SK-N-SH (cell line): Measurements from ENCODE around the gene LHFPL5. TPM values are rescaled to one million over a fixed set of nuclear protein-coding genes. Genes with fewer than 3 reads are reported as not detected.

Experiments
- CTCF ChIA-PET: fragments of 300-600, 350-600 bp; formaldehyde crosslinking; extraction: SDS; loops from one replicate; lab custom pipeline; 2021; lab: Yijun Ruan, JAX
- POLR2A ChIA-PET: fragments of 350-600 bp; sonication (Branson Sonifier 250); formaldehyde crosslinking; extraction: SDS; loops from one replicate; lab custom pipeline; 2020; ENCODE audit warnings: antibody characterized with exemption, inconsistent platforms; lab: Yijun Ruan, JAX
- DNase-seq: peaks from one replicate; pipeline ENCODE4 v3.0.0; 2012
- H2AFZ ChIP-seq: fragments of 200-600 bp; sonication (generic); 2 replicates; pipeline ENCODE4 v1.8.1; 2016; ENCODE audit warnings: antibody characterized with exemption, mild to moderate bottlenecking, low read depth
- H3F3A ChIP-seq: fragments of 200-600 bp; sonication (generic); replicated peaks from 2 replicates; pipeline ENCODE3; 2016; ENCODE audit warnings: antibody characterized with exemption, mild to moderate bottlenecking; ENCODE audit not compliant: insufficient read depth
- H3K27ac ChIP-seq, 2 experiments: fragments of 200-500 bp in 1 of 2; fragments of 200-600 bp in 1 of 2; sonication (Bioruptor generic) in 1 of 2; sonication (generic), shearing (Covaris generic) in 1 of 2; 2 replicates each; pipeline versions ENCODE4 v1.5.1 to v1.6.1; 2014 to 2016; ENCODE audit warnings: low read depth in 2 of 2, inconsistent platforms in 1 of 2, low read length in 1 of 2, mild to moderate bottlenecking in 1 of 2, mixed read lengths in 1 of 2
- H3K27me3 ChIP-seq: fragments of 200-600 bp; sonication (generic), shearing (Covaris generic); 2 replicates; pipeline ENCODE4 v1.6.1; 2016; ENCODE audit warnings: mixed run types; ENCODE audit not compliant: insufficient read depth
- H3K36me3 ChIP-seq, 2 experiments: fragments of 200-500 bp in 1 of 2; fragments of 200-600 bp in 1 of 2; sonication (Bioruptor generic) in 1 of 2; sonication (generic) in 1 of 2; replicated peaks in 1 of 2; 2 replicates each; pipeline versions ENCODE3 to v1.5.1; 2014 to 2016; ENCODE audit warnings: low read length in 1 of 2, mild to moderate bottlenecking in 1 of 2; ENCODE audit not compliant: insufficient read depth in 2 of 2, control insufficient read depth in 1 of 2
- H3K4me1 ChIP-seq, 2 experiments: fragments of 200-500 bp in 1 of 2; fragments of 200-600 bp in 1 of 2; sonication (Bioruptor generic) in 1 of 2; sonication (generic), shearing (Covaris generic) in 1 of 2; 2 replicates each; pipeline versions ENCODE4 v1.5.1 to v1.6.1; 2014 to 2016; ENCODE audit warnings: low read depth in 1 of 2, low read length in 1 of 2, mixed run types in 1 of 2; ENCODE audit not compliant: insufficient read depth in 2 of 2, control insufficient read depth in 1 of 2
- H3K4me2 ChIP-seq: fragments of 200-600 bp; sonication (generic), shearing (Covaris generic); 2 replicates; pipeline ENCODE4 v1.6.1; 2017; ENCODE audit warnings: mixed run types
- H3K4me3 ChIP-seq, 2 experiments: fragments of 200-500 bp in 1 of 2; fragments of 200-600 bp in 1 of 2; sonication (Bioruptor generic) in 1 of 2; sonication (generic), shearing (Covaris generic) in 1 of 2; 2 replicates each; pipeline versions ENCODE4 v1.5.1 to v1.8.1; 2014 to 2016; ENCODE audit warnings: low read depth in 2 of 2, inconsistent platforms in 1 of 2, low read length in 1 of 2, mild to moderate bottlenecking in 1 of 2, mixed read lengths in 1 of 2, moderate library complexity in 1 of 2
- H3K79me2 ChIP-seq: fragments of 200-600 bp; sonication (generic); 2 replicates; pipeline ENCODE4 v1.8.1; 2017; ENCODE audit warnings: mild to moderate bottlenecking; ENCODE audit not compliant: insufficient read depth
- H3K9ac ChIP-seq: fragments of 200-600 bp; sonication (generic); 2 replicates; pipeline ENCODE4 v1.6.1; 2017; ENCODE audit warnings: mixed run types
- H3K9me2 ChIP-seq: fragments of 200-600 bp; sonication (generic); 2 replicates; pipeline ENCODE4 v1.6.1; 2017; ENCODE audit warnings: mixed run types
- H3K9me3 ChIP-seq: fragments of 200-600 bp; sonication (generic); 2 replicates; pipeline ENCODE4 v1.6.1; 2017; ENCODE audit warnings: mixed run types, mild to moderate bottlenecking, moderate library complexity
- H4K20me1 ChIP-seq: fragments of 200-600 bp; sonication (generic); 2 replicates; pipeline ENCODE4 v1.6.1; 2017; ENCODE audit warnings: mild to moderate bottlenecking, mixed run types; ENCODE audit not compliant: insufficient read depth
- EP300 ChIP-seq, 2 experiments: IDR thresholded peaks; 2 replicates each; pipeline versions ENCODE4 v1.4.0 to v1.6.1; 2012; ENCODE audit warnings: borderline replicate concordance in 1 of 2, low read depth in 1 of 2, low read length in 1 of 2
- FOSL2 ChIP-seq: IDR thresholded peaks from 2 replicates; pipeline ENCODE4 v1.4.0; 2012; ENCODE audit warnings: low read depth, mild to moderate bottlenecking, moderate library complexity, borderline replicate concordance
- JUND ChIP-seq: IDR thresholded peaks from 2 replicates; pipeline ENCODE4 v1.4.0; 2012
- MXI1 ChIP-seq: IDR thresholded peaks from 2 replicates; pipeline ENCODE4 v1.6.1; 2012; ENCODE audit warnings: mild to moderate bottlenecking, low read depth, low read length, improper control_type of control experiment
- NFIC ChIP-seq: IDR thresholded peaks from 2 replicates; pipeline ENCODE4 v1.4.0; 2012; ENCODE audit warnings: borderline replicate concordance
- PBX3 ChIP-seq: IDR thresholded peaks from 2 replicates; pipeline ENCODE4; 2012
- POLR2AphosphoS5 ChIP-seq: IDR thresholded peaks from 2 replicates; pipeline ENCODE4 v1.6.1; 2012; ENCODE audit warnings: low read depth, low read length
- RAD21 ChIP-seq: IDR thresholded peaks from 2 replicates; pipeline ENCODE4 v1.6.1; 2012; ENCODE audit warnings: mild to moderate bottlenecking, low read length
- REST ChIP-seq: IDR thresholded peaks from 2 replicates; pipeline ENCODE4 v1.6.1; 2012; ENCODE audit warnings: mild to moderate bottlenecking, low read depth, low read length, moderate library complexity
- SMC3 ChIP-seq: IDR thresholded peaks from 2 replicates; pipeline ENCODE4 v1.6.1; 2012; ENCODE audit warnings: low read depth, low read length, improper control_type of control experiment
- TAF1 ChIP-seq: IDR thresholded peaks from 2 replicates; pipeline ENCODE4 v1.6.1; 2012; ENCODE audit warnings: low read depth, mild to moderate bottlenecking, low read length, moderate library complexity, borderline replicate concordance
- TEAD4 ChIP-seq: IDR thresholded peaks from 2 replicates; pipeline ENCODE4 v1.4.0; 2012; ENCODE audit warnings: mild to moderate bottlenecking, borderline replicate concordance; ENCODE audit not compliant: insufficient read depth
- USF1 ChIP-seq: IDR thresholded peaks from 2 replicates; pipeline ENCODE4 v1.4.0; 2012; ENCODE audit warnings: low read depth, borderline replicate concordance
- YY1 ChIP-seq: IDR thresholded peaks from 2 replicates; pipeline ENCODE4 v1.4.0; 2012; ENCODE audit warnings: low read depth, mild to moderate bottlenecking
- ZBTB33 ChIP-seq: IDR thresholded peaks from 2 replicates; pipeline ENCODE4 v1.4.0; 2012; ENCODE audit warnings: low read depth, borderline replicate concordance
- WGBS: methylation state at CpG from one replicate; pipeline ENCODE4 v1.1.6; 2017; ENCODE audit warnings: low lambda C conversion rate; 5-methylcytosine and 5-hydroxymethylcytosine counted together
- polyA plus RNA-seq, 3 experiments: library from polyadenylated mRNA; depleted of rRNA; stranded (reverse); fragments of >200 nt; gene quantifications; 2 replicates each; pipeline ENCODE4 v1.2.3, GENCODE V29; 2012

The LHFPL5 gene
- polyA plus RNA-seq, 1 of the 3 experiments (the other 2 are of a cell fraction) = not detected

DNA sequence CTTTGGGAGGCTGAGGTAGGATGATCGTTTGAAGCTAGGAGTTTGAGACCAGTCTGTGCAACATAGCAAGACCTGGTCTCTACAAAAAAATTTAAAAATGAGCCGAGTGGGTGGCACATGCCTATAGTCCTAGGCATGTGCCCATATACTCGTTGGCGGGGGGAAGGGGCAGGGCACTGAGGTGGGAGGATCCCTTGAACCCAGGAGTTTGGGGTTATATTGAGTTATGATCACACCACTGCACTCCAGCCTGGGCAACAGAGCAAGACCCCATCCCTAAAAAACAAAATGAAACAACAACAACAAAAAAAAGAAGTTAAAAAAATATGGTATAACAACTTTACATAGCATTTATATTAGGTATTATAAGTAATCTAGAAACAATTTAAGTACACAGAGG, 47.8 kb downstream of the LHFPL5 start:
- no peak for TF ChIP-seq TEAD4
- TF ChIP-seq YY1 = no peak
- no peak for TF ChIP-seq FOSL2
- no peak for TF ChIP-seq SMC3
- Histone ChIP-seq H3K27me3 (no peaks in the 10 kb centered on the region), H3K79me2 (no peaks in the 10 kb centered on the region; the same call in 1 of the 2 replicates), H4K20me1 (no peaks in the 10 kb centered on the region), H2AFZ (no peak overlapping the region), H3K9me2 (no peaks in the 10 kb centered on the region), H3K9me3 (no peaks in the 10 kb centered on the region), H3K4me2 (no peak overlapping the region), H3F3A (no peaks in the 10 kb centered on the region), H3K4me3 (no peak overlapping the region), H3K27ac (no peak overlapping the region), H3K36me3 (peaks cover 40 to 69% of the 10 kb centered on the region in 2 experiments), H3K9ac (no peak overlapping the region), H3K4me1 (no peaks in the 10 kb centered on the region)
- 93% methylated on average over 4 of the region's 4 CpGs for WGBS
- ChIA-PET POLR2A (no interaction called here), CTCF (interaction anchor here (1.1 kb wide), 1 partner anchor 9 kb away, joined by 6 read pairs; no protein-coding TSS in a partner anchor)
- DNase-seq = no peak

DNA sequence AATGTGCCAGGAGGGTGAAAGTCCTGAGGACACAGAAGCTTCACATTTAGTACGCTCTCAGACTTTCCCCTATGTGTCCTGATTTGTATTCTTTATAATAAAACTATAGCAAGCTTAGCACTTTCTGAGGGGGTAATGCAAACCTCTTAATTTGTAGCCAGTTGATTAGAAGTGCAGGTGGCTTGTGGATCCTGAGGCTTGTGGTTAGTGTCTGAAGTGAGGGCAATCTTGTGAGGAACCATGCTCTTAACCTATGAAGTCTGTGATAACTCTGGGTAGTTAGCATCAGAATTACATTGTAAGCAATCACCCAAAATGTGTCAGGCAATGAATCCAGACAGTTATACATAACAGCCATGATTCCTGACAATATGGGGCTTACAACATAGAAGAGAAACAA, 51.1 kb downstream of the LHFPL5 start:
- POLR2A ChIA-PET = no interaction called here
- no peak overlapping the region for H3K4me2 ChIP-seq
- H3K9me3 ChIP-seq = no peaks in the 10 kb centered on the region
- H3K9me2 ChIP-seq = no peaks in the 10 kb centered on the region
- H3K79me2 ChIP-seq = no peaks in the 10 kb centered on the region
- peaks cover 48 to 59% of the 10 kb centered on the region in 2 experiments for H3K36me3 ChIP-seq
- WGBS = 100% methylated on average over 1 of the region's 1 CpG
- no peak overlapping the region for H3K9ac ChIP-seq
- TF ChIP-seq EP300 (IDR thresholded peaks at IDR 0.05; ENCODE audit: borderline replicate concordance in 1 of 2, low read depth in 1 of 2, low read length in 1 of 2) (no peak), NFIC (no peak), JUND (no peak)
- DNase-seq = no peak
- H3K4me3 ChIP-seq = no peak overlapping the region
- no peaks in the 10 kb centered on the region for H3K27me3 ChIP-seq
- no peaks in the 10 kb centered on the region for H3F3A ChIP-seq
- H4K20me1 ChIP-seq = no peaks in the 10 kb centered on the region
- no peak overlapping the region for H2AFZ ChIP-seq
- H3K4me1 ChIP-seq = no peaks in the 10 kb centered on the region
- CTCF ChIA-PET = no interaction called here
- no peak overlapping the region for H3K27ac ChIP-seq

DNA sequence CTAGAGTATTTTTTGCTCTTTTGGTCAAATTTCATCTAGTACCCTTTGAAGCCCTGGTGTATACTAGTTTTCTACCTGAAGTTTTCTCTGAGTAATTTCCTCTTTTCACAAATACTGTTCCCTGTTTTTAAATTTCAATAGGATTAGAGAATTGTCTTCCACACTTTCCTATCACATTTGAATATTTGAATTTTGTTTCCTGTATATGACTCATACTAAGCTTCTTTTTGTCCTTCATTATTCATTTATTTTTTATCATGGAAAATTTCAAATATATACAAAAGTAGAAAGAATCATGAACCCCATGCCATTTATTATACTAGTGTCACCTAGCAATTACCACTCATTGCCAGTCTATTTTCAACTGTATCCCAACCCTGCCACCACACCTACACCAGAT, 52.7 kb downstream of the LHFPL5 start:
- Histone ChIP-seq H3K79me2 (no peaks in the 10 kb centered on the region), H3F3A (no peaks in the 10 kb centered on the region), H3K4me3 (no peak overlapping the region), H3K27ac (no peak overlapping the region), H3K9me3 (no peaks in the 10 kb centered on the region), H3K4me1 (no peaks in the 10 kb centered on the region; a peak in 1 of 4 replicates), H3K27me3 (no peaks in the 10 kb centered on the region), H4K20me1 (no peaks in the 10 kb centered on the region), H3K9me2 (no peaks in the 10 kb centered on the region), H3K36me3 (peaks cover 44% of the 10 kb centered on the region in 2 experiments), H3K4me2 (no peak overlapping the region), H3K9ac (no peak overlapping the region), H2AFZ (no peak overlapping the region)
- TF ChIP-seq ZBTB33 (no peak), USF1 (no peak), POLR2AphosphoS5 (no peak), TAF1 (no peak), MXI1 (no peak), EP300 (IDR thresholded peaks at IDR 0.05; ENCODE audit: borderline replicate concordance in 1 of 2, low read depth in 1 of 2, low read length in 1 of 2) (no peak), PBX3 (no peak), REST (no peak), TEAD4 (no peak), RAD21 (no peak)
- DNase-seq = no peak
- ChIA-PET POLR2A (no interaction called here), CTCF (no interaction called here)
